Retinal pigment epithelial cell (primary cell): ENCODE data around the gene SLC16A8.

ENCODE experiments used
- DNase-seq: peaks from one replicate; pipeline ENCODE4 v3.0.0-alpha.2; 2010; ENCODE audit warnings: low read depth
- H3K4me3 ChIP-seq: 2 replicates; pipeline ENCODE4 v1.5.1; 2011; ENCODE audit warnings: mild to moderate bottlenecking, low read length, control low read depth, moderate library complexity
- CTCF ChIP-seq: conservative IDR thresholded peaks from 2 replicates; pipeline ENCODE4 v1.5.1; 2011; ENCODE audit warnings: low read depth, low read length, control low read depth, inconsistent platforms

Gene SLC16A8

GRCh38 chr22:38097058-38097457, 13.1 kb upstream of the SLC16A8 start:
- no peak overlapping the region for H3K4me3 ChIP-seq
- DNase-seq = no peak
- TF ChIP-seq CTCF = no peak

- no peak for DNase-seq
- no peak for TF ChIP-seq CTCF
- no peak overlapping the region for H3K4me3 ChIP-seq
Observed at GRCh38 chr22:38089474-38089851, 5.5 kb upstream of the SLC16A8 start.

GRCh38 chr22:38088629-38089473, 4.9 kb upstream of the SLC16A8 start:
- TF ChIP-seq CTCF = no peak
- no peak overlapping the region for H3K4me3 ChIP-seq
- DNase-seq = no peak

GRCh38 chr22:38087855-38088254, 3.9 kb upstream of the SLC16A8 start:
- H3K4me3 ChIP-seq = no peak overlapping the region

GRCh38 chr22:38086942-38087341, 3.0 kb upstream of the SLC16A8 start:
- no peak for TF ChIP-seq CTCF
- no peak for DNase-seq
- H3K4me3 ChIP-seq = no peak overlapping the region

More at GRCh38 chr22:38087855-38088254, 3.9 kb upstream of the SLC16A8 start:
- no peak for TF ChIP-seq CTCF
- DNase-seq = no peak

- no peak for TF ChIP-seq CTCF
- H3K4me3 ChIP-seq = no peak overlapping the region
- DNase-seq = no peak
Observed at GRCh38 chr22:38086001-38086845, 2.2 kb upstream of the SLC16A8 start.
